ENCODE data around the gene SERPIND1. TPM values are rescaled to one million over a fixed set of nuclear protein-coding genes. Genes with fewer than 3 reads are reported as not detected.
"Not testable (repeated sequence)": the region's sequence is repeated elsewhere in the genome, so short reads cannot be mapped to it uniquely, and the experiment has no call there.

Gene SERPIND1
- 1 to 10 TPM in 1 of 12 donors, under 1 TPM in 7, not detected in 4; 0.06 to 2.2 (median 0.22) TPM for polyA plus RNA-seq (ENCODE audit: insufficient read length in 12 of 12)
- long read RNA-seq, donor 1, partial matches to known transcripts = 5 of 6 reads
- long read RNA-seq, donor 1, other reads (novel, unspliced or antisense) = 0 of 6 reads
- long read RNA-seq, donor 2 = 0 reads
- long read RNA-seq, donor 3 = 0 reads
- long read RNA-seq, donor 4 = 0 reads
- long read RNA-seq, donor 5 = 0 reads
- long read RNA-seq, donor 6 = 0 reads
- long read RNA-seq, donor 7 = 0 reads
- long read RNA-seq, donor 8 = 0 reads
- long read RNA-seq, donor 9 = 0 reads
- long read RNA-seq, donor 10 = 0 reads
- long read RNA-seq, donor 11 = 0 reads

DNA sequence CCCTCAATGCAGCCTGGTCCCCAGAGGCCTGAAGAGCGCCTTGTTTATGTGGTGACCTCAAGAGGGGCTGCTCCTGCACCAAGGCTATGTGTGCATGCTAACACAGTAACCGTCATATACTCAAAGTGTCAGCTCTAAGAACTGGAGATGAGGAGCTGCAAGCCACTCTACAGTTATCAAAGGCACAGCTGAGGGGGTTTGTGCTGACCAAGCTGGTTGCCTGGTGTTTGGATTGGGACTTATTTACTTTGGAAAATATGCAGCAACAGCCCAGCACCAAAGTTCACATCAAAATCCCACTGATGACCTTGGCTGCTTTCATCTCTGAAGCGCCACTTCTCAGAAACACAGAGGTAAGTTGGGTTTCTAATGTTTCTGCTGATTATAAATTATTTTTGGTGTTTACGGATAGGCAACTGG, at the start of gene SERPIND1:
Gene SERPIND1, plus strand, starts transcription at position 321 of the 420 bp plus-strand sequence. CDS start 5,200 bp downstream, outside the sequence.
- no peak for DNase-seq

DNA sequence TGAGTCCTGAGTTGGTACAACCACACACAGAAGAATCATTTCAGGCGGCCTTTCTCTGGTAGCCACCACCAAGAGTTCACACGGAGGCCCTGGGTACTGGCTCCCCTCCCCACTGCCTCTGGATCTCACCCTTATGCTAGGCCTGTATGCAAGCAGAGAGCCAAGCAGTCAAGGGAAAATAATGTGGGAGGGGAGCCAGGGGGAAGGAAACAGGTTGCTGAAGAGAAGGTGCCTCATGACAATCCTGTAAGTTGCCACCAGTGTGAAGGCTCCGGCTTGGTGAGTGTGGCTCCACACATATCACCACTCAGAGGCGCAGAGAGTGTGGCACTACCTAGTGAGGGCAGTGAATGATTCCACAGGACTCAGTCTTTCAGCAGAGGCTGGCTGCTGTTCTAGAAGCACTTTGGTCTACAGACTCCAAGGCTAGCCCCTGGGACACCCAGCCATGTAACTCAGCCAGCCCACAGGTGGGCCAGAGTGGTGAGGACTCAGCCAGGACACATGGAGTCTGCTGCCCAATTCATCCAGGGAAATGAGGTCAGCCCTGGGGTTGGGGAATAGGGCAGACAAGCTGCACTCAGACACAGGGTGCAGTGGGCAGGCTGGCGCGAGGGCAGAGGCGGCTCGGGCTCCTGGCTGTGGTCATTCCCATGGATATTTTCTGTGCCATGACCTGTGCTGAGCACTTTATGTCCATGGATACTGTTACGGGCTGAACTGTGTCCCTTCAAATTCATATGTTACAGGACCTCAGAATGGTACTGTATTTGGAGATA, 49.0 kb upstream of the SERPIND1 start:
- DNase-seq = no peak

- DNase-seq = no peak
These were observed 47.8 kb upstream of the SERPIND1 start for GRCh38 chr22:20725987-20726558.

GRCh38 chr22:20727118-20728015, 46.5 kb upstream of the SERPIND1 start:
- no peak for DNase-seq

GRCh38 chr22:20728523-20729190, 45.3 kb upstream of the SERPIND1 start:
- DNase-seq = no peak

DNA sequence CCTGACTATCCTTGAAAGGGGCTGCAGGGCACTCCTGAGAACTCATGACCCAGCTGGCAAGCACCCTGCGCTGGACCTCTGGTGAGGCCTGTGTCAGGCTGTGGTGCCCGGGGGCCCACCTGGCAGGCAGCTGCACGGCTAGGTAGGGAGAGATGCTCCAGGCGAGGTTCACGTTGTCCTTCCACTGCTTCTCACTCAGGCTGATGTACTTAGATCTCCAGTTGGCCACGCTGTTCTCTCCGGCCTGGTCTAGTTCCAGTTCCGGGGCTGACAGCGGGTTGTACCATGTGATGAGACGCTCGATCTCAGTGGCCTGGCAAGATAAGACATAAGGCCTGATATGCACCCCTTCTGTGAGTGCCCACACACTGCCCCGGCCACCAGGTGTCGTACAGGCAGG, 44.7 kb upstream of the SERPIND1 start:
- DNase-seq = no peak

DNA sequence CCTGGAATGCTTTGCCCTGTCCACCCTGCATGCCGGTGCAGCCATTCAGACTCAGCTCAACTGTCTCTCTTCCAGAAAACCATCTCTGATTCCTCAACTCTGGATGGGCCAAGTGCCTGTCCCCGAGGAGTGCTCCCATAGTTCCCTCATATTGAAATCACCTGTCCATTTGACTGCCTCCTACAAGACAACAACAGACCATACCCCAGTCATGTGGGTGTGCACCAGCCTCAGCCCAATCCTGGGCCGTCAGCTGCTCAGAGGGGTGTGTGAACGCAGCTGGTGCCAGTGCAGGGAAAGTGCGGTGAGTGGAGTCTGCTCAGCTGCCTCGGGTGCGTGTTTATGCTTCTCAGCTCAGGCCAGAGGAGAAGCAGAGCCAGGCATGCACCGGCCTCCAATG, 41.5 kb upstream of the SERPIND1 start:
- not testable (repeated sequence) for DNase-seq

GRCh38 chr22:20735356-20736162, 38.4 kb upstream of the SERPIND1 start:
- not testable (repeated sequence) for DNase-seq

DNA sequence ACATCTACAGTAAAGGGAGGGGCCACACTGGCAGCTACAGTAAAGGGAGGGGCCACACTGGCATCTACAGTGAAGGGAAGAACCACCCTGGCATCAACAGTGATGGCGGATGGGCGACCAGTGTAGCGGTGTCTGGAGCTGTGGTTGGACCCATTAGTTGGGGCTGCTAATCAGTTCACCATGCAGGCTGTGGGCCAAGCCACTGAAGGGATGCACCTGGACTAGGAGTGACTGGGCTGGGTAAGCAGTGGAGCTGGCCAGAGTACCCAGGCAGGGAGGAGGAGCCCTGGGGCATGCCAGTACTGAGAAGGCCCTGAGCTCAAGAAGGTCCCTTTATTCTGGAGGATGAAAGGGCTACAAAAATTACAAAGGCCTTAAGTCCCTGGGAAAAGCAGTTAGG, 37.0 kb upstream of the SERPIND1 start:
- DNase-seq = not testable (repeated sequence)

DNA sequence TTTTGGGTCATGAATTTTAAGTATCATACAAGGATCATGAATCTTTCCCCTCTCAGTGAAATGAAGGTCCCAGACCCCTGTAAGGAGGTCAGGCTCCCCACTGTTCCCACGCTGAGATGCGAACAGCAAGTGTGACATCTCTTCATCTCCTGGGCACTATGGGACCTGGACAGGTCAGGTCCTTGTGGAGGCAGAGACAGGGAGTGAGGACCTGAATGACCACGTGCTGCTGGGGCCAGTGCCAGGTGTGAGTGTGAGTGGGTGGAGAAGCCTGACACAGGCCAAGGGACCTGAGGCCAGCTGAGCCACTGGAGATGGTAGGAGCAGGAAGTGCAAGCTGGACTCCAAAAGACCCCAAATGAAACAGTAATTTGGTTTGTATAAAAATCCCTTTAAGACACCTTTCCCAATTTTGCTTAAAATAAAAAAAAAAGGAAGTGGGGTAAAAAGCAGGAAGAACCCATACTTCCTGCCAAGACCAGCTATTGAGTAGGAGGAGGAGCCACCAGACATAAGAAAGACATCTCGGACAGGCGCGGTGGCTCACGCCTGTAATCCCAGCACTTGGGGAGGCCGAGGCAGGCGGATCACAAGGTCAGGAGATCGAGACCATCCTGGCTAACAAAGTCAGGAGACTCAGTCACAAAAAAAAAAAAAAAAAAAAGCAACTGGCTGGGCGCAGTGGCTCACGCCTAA, 35.4 kb upstream of the SERPIND1 start:
- DNase-seq = no peak

DNA sequence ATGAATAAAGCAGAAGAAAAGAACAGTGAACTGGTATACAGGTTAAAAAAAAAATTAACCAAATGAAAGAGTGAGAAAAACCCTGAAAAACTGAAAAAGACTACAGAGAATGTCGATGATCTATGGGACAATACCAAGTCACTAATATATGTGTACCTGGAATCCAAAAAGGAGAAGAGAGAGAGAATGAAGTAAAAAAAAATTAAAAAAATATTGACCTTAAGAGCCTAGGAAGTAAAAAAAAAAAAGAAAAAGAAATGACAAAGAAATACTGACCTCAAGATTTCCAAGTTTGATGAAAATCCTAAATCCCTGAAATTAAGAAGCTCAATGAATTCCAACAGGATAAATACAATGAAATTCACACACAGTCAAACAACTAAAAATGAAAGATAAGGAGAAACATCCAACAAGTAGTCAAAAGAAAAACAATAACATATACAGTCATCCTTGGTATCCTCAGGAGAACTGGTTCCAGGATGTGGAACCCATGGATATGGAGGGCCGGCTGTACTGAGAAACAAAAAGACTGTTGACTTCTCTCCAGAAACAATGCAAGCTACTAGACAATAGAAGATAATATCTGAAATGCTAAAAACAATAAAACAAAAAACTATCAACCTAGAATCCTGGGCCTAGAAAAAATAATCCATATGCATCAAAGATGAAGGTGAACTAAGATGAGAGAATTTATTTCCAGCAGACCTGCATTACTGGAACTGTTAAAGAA, 33.5 kb upstream of the SERPIND1 start:
- DNase-seq = no peak

DNA sequence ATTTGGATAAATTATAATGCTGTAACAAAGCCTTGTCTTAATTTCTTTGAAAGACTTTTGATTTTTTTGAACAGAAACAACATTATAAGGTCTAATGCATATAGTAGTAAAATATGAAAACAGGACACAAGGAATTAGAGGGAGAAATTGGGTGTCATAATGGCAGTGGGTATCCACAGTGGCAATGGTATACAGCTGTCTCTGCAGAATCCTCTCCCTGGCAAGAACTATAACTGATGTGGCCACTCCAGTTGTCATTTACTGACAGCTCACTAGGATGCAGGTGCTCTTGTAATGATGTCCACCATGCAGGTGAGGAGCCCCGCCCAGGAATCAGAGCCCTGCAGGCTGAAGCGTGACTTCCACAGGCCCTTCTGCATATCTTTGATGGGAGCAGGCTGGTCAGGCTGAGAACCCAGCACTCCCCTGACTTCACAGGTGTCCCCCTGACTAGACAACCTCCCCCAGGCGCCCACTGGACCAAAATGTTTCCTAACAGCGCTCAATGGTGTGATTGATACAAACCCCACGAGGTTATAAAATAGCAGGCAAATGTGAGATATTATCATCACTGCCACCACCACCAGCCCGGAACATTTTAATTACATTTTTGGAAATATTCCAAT, 32.8 kb upstream of the SERPIND1 start:
- no peak for DNase-seq

- DNase-seq = no peak
These were observed 32.0 kb upstream of the SERPIND1 start for GRCh38 chr22:20741634-20742581.

GRCh38 chr22:20742764-20743163, 31.1 kb upstream of the SERPIND1 start:
- DNase-seq = no peak

DNA sequence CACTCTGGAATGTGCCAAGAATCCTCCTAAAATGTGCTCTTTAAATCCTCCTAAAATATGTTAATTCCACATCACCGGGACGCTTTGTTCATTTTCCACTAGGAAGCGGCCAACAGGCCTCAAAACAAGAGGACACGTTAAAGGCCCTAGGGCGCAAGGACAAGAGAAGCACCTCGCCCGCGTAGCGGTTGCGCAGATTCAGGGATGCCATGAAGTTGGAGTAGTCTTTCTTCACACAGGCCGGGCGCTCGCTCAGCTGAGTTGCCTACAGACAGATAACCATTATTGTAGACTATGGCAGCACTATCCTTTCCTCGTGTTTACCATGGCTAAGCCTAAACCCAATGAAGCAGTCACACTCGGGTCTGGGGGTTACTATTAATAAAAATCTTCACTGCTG, 29.5 kb upstream of the SERPIND1 start:
- DNase-seq = no peak

GRCh38 chr22:20745119-20745518, 28.8 kb upstream of the SERPIND1 start:
- no peak for DNase-seq

Data from muscle of arm (tissue), 14 donors.